ENCODE data around the gene ENOX2.
A peak's percentile ranks its signal among the peaks of the same experiment; 100 is the strongest.
"Not testable (repeated sequence)": the region's sequence is repeated elsewhere in the genome, so short reads cannot be mapped to it uniquely, and the experiment has no call there.

The ENOX2 gene

DNA sequence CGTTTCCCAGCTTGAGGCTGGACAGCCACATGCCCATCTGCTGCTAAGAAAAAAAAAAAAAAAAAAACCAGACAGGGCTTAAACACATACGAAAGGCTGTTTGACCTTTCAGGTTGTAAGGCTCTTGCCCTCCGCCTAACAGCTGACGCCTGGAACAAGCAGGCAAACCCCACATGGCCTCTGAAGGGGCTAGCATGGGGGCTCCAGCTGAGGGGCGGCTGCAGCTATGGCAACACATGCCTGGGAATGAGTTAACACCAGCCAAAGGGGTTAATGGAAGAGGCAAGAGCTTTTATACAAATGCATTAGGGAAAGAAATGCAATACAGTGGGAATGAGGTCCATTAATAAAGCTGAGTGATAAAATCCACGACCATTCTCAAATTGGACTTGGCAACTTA is 183.6 kb downstream of the ENOX2 start:
- no peak overlapping the region for H3K27ac ChIP-seq (ENCODE audit: low read depth, low read length)
- no peaks in the 10 kb centered on the region for H3K9me3 ChIP-seq (ENCODE audit: control insufficient read depth, insufficient read depth, low read length)
- H3K9ac ChIP-seq (ENCODE audit: low read depth, low read length) = no peak overlapping the region
- H3K36me3 ChIP-seq (ENCODE audit: control insufficient read depth, insufficient read depth, low read length) = no peaks in the 10 kb centered on the region
- H3K27me3 ChIP-seq (ENCODE audit: control insufficient read depth, insufficient read depth, low read length) = peaks cover 17% of the 10 kb centered on the region; the same call in 1 of the 2 replicates
- H3K4me3 ChIP-seq (ENCODE audit: low read depth, low read length) = no peak overlapping the region
- peaks cover 31% of the 10 kb centered on the region for H3K4me1 ChIP-seq (ENCODE audit: control insufficient read depth, insufficient read depth, low read length)

DNA sequence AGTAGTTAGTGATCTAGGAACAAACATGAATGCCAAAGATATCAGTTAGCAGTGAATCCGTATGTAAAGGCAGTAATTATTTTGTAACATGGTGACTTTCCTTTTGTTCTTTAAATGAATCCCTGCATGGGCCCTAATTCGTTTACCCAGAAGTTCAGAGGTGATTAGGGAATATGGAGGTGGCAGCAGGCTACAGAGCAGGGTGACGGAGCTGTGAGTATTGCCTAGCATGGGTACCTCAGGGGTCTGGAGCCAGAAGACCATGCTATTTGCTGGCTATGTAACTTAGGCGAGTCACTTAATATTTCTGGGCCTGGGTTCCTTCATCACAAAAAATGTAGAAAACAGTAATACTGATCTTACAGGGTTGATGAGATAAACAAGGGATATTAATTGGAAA is 184.9 kb downstream of the ENOX2 start:
- Histone ChIP-seq H3K9me3 (ENCODE audit: control insufficient read depth, insufficient read depth, low read length) (no peaks in the 10 kb centered on the region), H3K27me3 (ENCODE audit: control insufficient read depth, insufficient read depth, low read length) (peaks cover 17% of the 10 kb centered on the region; the same call in 1 of the 2 replicates), H3K9ac (ENCODE audit: low read depth, low read length) (no peak overlapping the region), H3K4me3 (ENCODE audit: low read depth, low read length) (0 out of 2 replicates have a peak overlapping the region, but pooled peaks have one; percentile 24), H3K27ac (ENCODE audit: low read depth, low read length) (peak overlapping the region; percentile 18), H3K36me3 (ENCODE audit: control insufficient read depth, insufficient read depth, low read length) (no peaks in the 10 kb centered on the region), H3K4me1 (ENCODE audit: control insufficient read depth, insufficient read depth, low read length) (peaks cover 44% of the 10 kb centered on the region)

DNA sequence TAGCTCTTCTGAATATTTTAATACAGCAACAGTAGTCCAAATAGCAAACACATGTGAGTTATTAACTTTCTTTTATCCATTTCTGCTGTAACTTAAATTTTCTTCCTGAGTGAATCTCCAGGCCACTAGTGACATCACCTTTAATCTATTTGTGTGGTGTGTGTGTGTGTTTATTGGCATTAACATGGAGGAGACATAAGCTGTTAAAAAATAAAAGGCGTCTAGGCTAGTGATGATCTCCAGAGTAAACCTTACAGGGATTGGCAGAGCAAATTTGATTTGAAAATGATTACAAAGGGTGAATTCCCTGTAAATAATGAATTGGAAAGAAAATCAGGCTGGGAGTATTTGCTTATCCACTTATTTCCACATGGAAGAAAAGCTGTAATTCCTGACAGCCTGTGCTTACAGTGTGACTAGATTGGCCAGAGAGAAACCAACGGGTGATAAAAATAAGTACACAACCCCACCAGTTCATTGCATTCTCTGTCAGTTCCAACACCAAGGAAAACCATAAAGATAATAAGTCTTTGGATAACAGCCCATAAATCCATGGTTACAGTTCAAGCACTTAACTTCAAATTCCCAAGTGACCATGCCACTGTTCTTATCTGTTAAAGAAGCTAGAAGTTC is 186.1 kb downstream of the ENOX2 start:
- H3K27me3 ChIP-seq (ENCODE audit: control insufficient read depth, insufficient read depth, low read length) = peaks cover 13% of the 10 kb centered on the region; the same call in 1 of the 2 replicates
- no peaks in the 10 kb centered on the region for H3K36me3 ChIP-seq (ENCODE audit: control insufficient read depth, insufficient read depth, low read length)
- H3K9ac ChIP-seq (ENCODE audit: low read depth, low read length) = no peak overlapping the region
- peaks cover 51% of the 10 kb centered on the region for H3K4me1 ChIP-seq (ENCODE audit: control insufficient read depth, insufficient read depth, low read length)
- H3K4me3 ChIP-seq (ENCODE audit: low read depth, low read length) = no peak overlapping the region
- no peaks in the 10 kb centered on the region for H3K9me3 ChIP-seq (ENCODE audit: control insufficient read depth, insufficient read depth, low read length)
- H3K27ac ChIP-seq (ENCODE audit: low read depth, low read length) = no peak overlapping the region

DNA sequence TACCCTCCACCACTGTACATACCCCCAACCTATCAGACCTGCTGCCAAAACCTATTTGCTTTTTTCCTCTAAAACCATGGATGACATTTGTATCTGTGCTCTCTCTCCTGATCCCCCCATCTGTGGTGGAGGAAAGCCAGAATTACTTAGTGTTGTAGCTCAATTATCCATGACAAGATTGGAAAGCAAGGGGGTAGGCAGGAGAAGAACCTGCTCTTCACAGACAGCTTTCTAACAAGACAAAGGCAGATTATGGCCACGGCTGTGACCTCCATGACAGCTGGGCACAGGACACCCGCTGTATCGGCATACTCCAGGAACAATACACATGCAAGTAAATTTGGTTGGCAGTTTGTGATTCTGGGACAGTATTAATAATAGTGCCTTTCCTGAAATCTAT is 186.7 kb downstream of the ENOX2 start:
- no peak overlapping the region for H3K4me3 ChIP-seq (ENCODE audit: low read depth, low read length)
- peaks cover 9% of the 10 kb centered on the region; the same call in 1 of the 2 replicates for H3K27me3 ChIP-seq (ENCODE audit: control insufficient read depth, insufficient read depth, low read length)
- H3K9me3 ChIP-seq (ENCODE audit: control insufficient read depth, insufficient read depth, low read length) = no peaks in the 10 kb centered on the region
- H3K36me3 ChIP-seq (ENCODE audit: control insufficient read depth, insufficient read depth, low read length) = no peaks in the 10 kb centered on the region
- H3K4me1 ChIP-seq (ENCODE audit: control insufficient read depth, insufficient read depth, low read length) = peaks cover 51% of the 10 kb centered on the region
- no peak overlapping the region for H3K27ac ChIP-seq (ENCODE audit: low read depth, low read length)
- no peak overlapping the region for H3K9ac ChIP-seq (ENCODE audit: low read depth, low read length)

DNA sequence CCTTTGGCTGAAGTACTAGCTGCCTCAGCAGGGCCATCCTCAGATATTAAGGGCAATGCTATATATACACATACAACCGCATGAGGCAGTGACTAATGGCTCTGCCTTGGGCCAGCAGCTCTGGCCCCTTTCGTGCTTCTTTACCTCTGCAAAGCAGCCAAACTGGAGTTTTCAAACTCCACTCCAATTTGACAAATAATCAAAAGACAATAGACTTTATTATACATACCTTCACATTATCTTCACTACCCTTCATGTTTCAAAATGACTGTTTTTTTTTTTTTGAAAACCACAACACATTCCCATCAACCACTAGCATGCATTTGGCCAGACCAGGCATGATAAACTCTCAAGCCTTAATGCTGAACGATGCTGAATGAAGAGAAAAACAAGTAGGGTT is 187.7 kb downstream of the ENOX2 start:
- 0 out of 2 replicates have a peak, but pooled peaks cover 4% of the 10 kb centered on the region for H3K27me3 ChIP-seq (ENCODE audit: control insufficient read depth, insufficient read depth, low read length)
- H3K4me1 ChIP-seq (ENCODE audit: control insufficient read depth, insufficient read depth, low read length) = peaks cover 51% of the 10 kb centered on the region
- H3K36me3 ChIP-seq (ENCODE audit: control insufficient read depth, insufficient read depth, low read length) = no peaks in the 10 kb centered on the region
- no peak overlapping the region for H3K9ac ChIP-seq (ENCODE audit: low read depth, low read length)
- no peak overlapping the region for H3K27ac ChIP-seq (ENCODE audit: low read depth, low read length)
- no peak overlapping the region for H3K4me3 ChIP-seq (ENCODE audit: low read depth, low read length)
- no peaks in the 10 kb centered on the region for H3K9me3 ChIP-seq (ENCODE audit: control insufficient read depth, insufficient read depth, low read length)

DNA sequence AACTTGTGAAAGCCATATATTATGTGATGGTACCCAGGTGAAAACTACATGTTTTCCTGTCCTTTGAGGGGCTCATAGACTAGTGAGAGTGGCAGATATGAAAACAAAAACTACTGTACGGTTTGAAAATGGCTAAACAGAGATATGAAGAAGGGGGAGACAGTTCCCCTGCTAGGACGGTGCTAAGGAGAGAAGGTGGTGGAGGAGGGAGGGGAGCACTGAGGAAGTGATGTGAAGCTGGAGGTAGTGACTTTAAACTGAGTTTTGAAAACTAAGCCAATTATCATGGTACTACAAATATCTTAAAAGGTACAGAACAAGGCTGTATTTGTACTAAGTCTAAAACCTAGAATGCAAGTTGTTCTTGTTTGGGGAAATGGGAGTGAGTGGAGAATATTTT is 188.3 kb downstream of the ENOX2 start:
- Histone ChIP-seq H3K36me3 (ENCODE audit: control insufficient read depth, insufficient read depth, low read length) (no peaks in the 10 kb centered on the region), H3K9me3 (ENCODE audit: control insufficient read depth, insufficient read depth, low read length) (no peaks in the 10 kb centered on the region), H3K27me3 (ENCODE audit: control insufficient read depth, insufficient read depth, low read length) (0 out of 2 replicates have a peak, but pooled peaks cover 4% of the 10 kb centered on the region), H3K4me3 (ENCODE audit: low read depth, low read length) (no peak overlapping the region), H3K27ac (ENCODE audit: low read depth, low read length) (no peak overlapping the region), H3K9ac (ENCODE audit: low read depth, low read length) (no peak overlapping the region), H3K4me1 (ENCODE audit: control insufficient read depth, insufficient read depth, low read length) (peaks cover 47% of the 10 kb centered on the region)

DNA sequence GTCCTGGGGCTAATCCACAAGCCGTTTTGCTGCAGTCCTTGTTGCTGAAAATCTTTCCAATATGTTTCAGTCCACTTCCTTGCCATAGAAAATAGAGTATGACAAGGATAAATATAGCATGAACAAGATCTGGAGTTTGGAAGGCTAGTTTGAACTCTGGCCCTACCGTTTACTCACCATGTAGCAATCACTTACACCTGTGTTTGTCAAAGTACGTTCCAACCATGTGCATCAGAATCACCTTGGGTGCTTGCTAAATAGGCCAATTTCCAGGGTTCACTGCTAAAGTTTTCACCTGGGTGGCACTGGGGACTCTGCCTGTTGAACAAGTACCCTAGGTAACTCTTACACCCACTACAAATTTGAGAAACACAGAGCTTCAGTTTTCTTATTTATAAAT is 188.9 kb downstream of the ENOX2 start:
- Histone ChIP-seq H3K9me3 (ENCODE audit: control insufficient read depth, insufficient read depth, low read length) (no peaks in the 10 kb centered on the region), H3K9ac (ENCODE audit: low read depth, low read length) (no peak overlapping the region), H3K4me3 (ENCODE audit: low read depth, low read length) (no peak overlapping the region), H3K27ac (ENCODE audit: low read depth, low read length) (no peak overlapping the region), H3K36me3 (ENCODE audit: control insufficient read depth, insufficient read depth, low read length) (no peaks in the 10 kb centered on the region), H3K27me3 (ENCODE audit: control insufficient read depth, insufficient read depth, low read length) (0 out of 2 replicates have a peak, but pooled peaks cover 4% of the 10 kb centered on the region), H3K4me1 (ENCODE audit: control insufficient read depth, insufficient read depth, low read length) (peaks cover 42% of the 10 kb centered on the region)

DNA sequence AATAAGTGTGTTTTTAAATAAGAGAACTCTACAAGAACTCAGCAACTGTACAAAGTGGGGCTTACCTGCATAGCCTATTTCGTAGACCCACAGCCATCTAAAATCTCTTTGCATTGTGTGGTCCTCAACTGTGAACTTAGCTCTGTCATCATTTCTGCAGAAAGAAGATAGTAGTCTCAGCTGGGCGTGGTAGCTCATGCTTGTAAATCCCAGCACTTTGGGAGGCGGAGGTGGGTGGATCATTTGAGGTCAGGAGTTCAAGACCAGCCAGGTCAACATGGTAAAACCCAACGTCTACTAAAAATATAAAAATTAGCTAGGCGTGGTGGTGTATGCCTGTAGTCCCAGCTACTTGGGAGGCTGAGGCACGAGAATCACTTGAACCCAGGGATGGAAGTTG is 193.8 kb downstream of the ENOX2 start:
- not testable (repeated sequence) for H3K27me3 ChIP-seq (ENCODE audit: control insufficient read depth, insufficient read depth, low read length); H3K27ac ChIP-seq (ENCODE audit: low read depth, low read length); H3K9me3 ChIP-seq (ENCODE audit: control insufficient read depth, insufficient read depth, low read length); H3K4me3 ChIP-seq (ENCODE audit: low read depth, low read length); H3K9ac ChIP-seq (ENCODE audit: low read depth, low read length); H3K36me3 ChIP-seq (ENCODE audit: control insufficient read depth, insufficient read depth, low read length)
- peaks cover 23% of the 10 kb centered on the region for H3K4me1 ChIP-seq (ENCODE audit: control insufficient read depth, insufficient read depth, low read length)

DNA sequence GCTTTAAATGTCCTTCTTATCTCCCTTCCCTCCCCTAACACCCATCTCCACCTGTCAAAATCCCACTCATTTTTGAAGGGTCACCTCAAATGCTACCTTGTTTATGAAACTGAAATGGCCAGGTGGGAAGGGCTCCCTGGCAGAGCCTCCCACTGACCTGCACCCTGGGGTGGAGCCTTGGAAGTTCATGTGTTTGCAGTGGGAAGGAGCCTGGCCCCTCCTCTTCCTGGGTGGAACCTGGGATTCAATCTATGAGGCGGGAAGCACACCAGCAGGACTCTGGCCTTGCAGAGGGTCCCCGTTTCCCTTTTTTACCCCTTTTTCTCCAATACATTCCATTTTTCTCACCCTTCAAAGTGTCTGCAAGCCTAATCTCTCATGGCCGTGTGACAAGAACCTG is 197.4 kb downstream of the ENOX2 start:
- H3K9me3 ChIP-seq (ENCODE audit: control insufficient read depth, insufficient read depth, low read length) = no peaks in the 10 kb centered on the region
- 0 out of 2 replicates have a peak, but pooled peaks cover 5% of the 10 kb centered on the region for H3K4me1 ChIP-seq (ENCODE audit: control insufficient read depth, insufficient read depth, low read length)
- H3K36me3 ChIP-seq (ENCODE audit: control insufficient read depth, insufficient read depth, low read length) = no peaks in the 10 kb centered on the region
- H3K27me3 ChIP-seq (ENCODE audit: control insufficient read depth, insufficient read depth, low read length) = no peaks in the 10 kb centered on the region
- H3K4me3 ChIP-seq (ENCODE audit: low read depth, low read length) = no peak overlapping the region
- H3K27ac ChIP-seq (ENCODE audit: low read depth, low read length) = no peak overlapping the region
- H3K9ac ChIP-seq (ENCODE audit: low read depth, low read length) = no peak overlapping the region

DNA sequence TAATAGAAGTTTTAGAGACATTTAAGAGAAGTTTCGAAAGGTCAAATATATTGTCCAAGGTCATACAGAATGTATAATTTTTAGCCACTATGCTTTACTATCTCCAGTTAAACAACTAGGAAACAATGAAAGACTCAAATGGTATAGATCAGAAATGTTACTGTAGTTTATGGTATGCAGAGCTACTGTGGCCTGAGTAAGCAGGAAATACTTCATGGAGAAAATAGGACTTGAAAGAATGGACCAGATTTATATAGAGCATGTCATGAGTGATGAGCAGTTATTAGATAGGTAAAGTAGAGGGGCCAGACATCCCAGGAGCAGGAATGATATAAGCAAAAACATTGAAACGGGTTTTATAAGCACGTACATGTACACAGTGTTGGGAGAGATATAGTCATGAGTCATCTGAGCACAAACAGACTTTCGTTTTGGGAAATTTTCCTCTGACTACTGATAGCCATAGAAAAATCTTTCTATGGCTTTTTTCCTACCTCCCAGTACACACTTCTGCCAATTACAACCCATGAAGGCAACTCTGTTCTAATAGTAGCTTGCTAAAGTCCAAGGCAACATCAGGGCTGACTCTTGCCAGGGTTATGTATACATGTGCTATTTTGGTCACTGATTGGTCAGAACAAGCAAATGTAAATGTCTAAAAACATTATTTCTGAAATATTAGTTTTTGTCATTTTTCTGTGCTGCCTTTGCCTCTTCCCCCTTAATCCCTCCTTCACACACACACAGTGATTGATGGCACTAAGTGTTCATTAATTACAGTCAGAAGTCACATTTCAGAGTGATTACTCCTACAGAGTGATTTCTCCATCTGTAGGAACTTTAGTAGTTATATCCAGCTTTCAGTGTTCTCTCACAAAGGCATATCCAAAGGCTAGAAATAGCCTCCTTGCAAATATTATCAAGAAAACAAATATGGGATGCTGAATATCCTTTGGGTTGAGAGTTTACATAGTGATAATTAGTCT is 198.7 kb downstream of the ENOX2 start:
- H3K4me3 ChIP-seq (ENCODE audit: low read depth, low read length) = no peak overlapping the region

More for the DNA sequence above, 198.7 kb downstream of the ENOX2 start:
- Histone ChIP-seq H3K4me1 (ENCODE audit: control insufficient read depth, insufficient read depth, low read length) (0 out of 2 replicates have a peak, but pooled peaks cover 5% of the 10 kb centered on the region), H3K36me3 (ENCODE audit: control insufficient read depth, insufficient read depth, low read length) (no peaks in the 10 kb centered on the region), H3K27me3 (ENCODE audit: control insufficient read depth, insufficient read depth, low read length) (no peaks in the 10 kb centered on the region), H3K9me3 (ENCODE audit: control insufficient read depth, insufficient read depth, low read length) (no peaks in the 10 kb centered on the region), H3K27ac (ENCODE audit: low read depth, low read length) (no peak overlapping the region), H3K9ac (ENCODE audit: low read depth, low read length) (no peak overlapping the region)
